SK-N-SH treated with all-trans-retinoic acid at 6 μM for 48 hours (cell line): Measurements from ENCODE around the gene CATSPER3.

Experiments used
- ATAC-seq: fragments of 200-7000 bp; cut with Tn5 transposase; 3 replicates; pipeline ENCODE4 v1.9.1; 2020; ENCODE audit warnings: mild to moderate bottlenecking, moderate library complexity
- ARNTL ChIP-seq: fragments of 450-650 bp; formaldehyde crosslinking; IDR thresholded peaks from 2 replicates; pipeline ENCODE4 v1.5.0; 2020; ENCODE audit warnings: low read depth, mild to moderate bottlenecking, moderate library complexity, borderline replicate concordance
- BACH2 ChIP-seq: fragments of 250-450 bp; sonication (Bioruptor Pico); IDR thresholded peaks from 2 replicates; pipeline ENCODE4 v1.9.0; 2021; ENCODE audit warnings: mild to moderate bottlenecking, borderline replicate concordance
- CSDC2 ChIP-seq: fragments of 250-450 bp; sonication (Bioruptor Pico); IDR thresholded peaks from 2 replicates; pipeline ENCODE4 v1.5.0; 2020; ENCODE audit warnings: mild to moderate bottlenecking, moderate library complexity
- CSRNP3 ChIP-seq: fragments of 250-450 bp; sonication (Bioruptor Pico); IDR thresholded peaks from 2 replicates; pipeline ENCODE4 v1.5.1; 2021; ENCODE audit warnings: mild to moderate bottlenecking, moderate library complexity
- ESRRG ChIP-seq: fragments of 250-450 bp; sonication (Bioruptor Pico); IDR thresholded peaks from 2 replicates; pipeline ENCODE4 v1.6.1; 2021; ENCODE audit warnings: mild to moderate bottlenecking
- GLIS3 ChIP-seq: fragments of 250-450 bp; sonication (Bioruptor Pico); IDR thresholded peaks from 2 replicates; pipeline ENCODE4 v1.5.0; 2020; ENCODE audit warnings: mild to moderate bottlenecking, moderate library complexity
- ISL1 ChIP-seq: fragments of 250-450 bp; sonication (Bioruptor Pico); IDR thresholded peaks from 2 replicates; pipeline ENCODE4 v2.1.2; 2022; ENCODE audit warnings: mild to moderate bottlenecking, moderate library complexity
- OSR1 ChIP-seq: fragments of 250-450 bp; sonication (Bioruptor Pico); IDR thresholded peaks from 2 replicates; pipeline ENCODE4 v1.8.0; 2022; ENCODE audit warnings: moderate library complexity, mild to moderate bottlenecking, inconsistent platforms
- PATZ1 ChIP-seq: fragments of 250-450 bp; sonication (Bioruptor Pico); IDR thresholded peaks from 2 replicates; pipeline ENCODE4 v1.8.0; 2020; ENCODE audit warnings: mild to moderate bottlenecking, moderate library complexity, borderline replicate concordance
- POU6F1 ChIP-seq: fragments of 250-450 bp; sonication (Bioruptor Pico); IDR thresholded peaks from 2 replicates; pipeline ENCODE4 v1.8.0; 2021; ENCODE audit warnings: low read depth, mild to moderate bottlenecking, moderate library complexity, borderline replicate concordance
- PPARA ChIP-seq: fragments of 250-450 bp; sonication (Bioruptor Pico); IDR thresholded peaks from 2 replicates; pipeline ENCODE4 v1.5.0; 2020; ENCODE audit warnings: mild to moderate bottlenecking, borderline replicate concordance
- RARB ChIP-seq: fragments of 250-450 bp; sonication (Bioruptor Pico); IDR thresholded peaks from 2 replicates; pipeline ENCODE4 v1.8.0; 2021; ENCODE audit warnings: mild to moderate bottlenecking, moderate library complexity
- SNAI2 ChIP-seq: fragments of 250-450 bp; sonication (Bioruptor Pico); IDR thresholded peaks from 2 replicates; pipeline ENCODE4 v1.5.0; 2020; ENCODE audit warnings: mild to moderate bottlenecking, moderate library complexity
- TCF4 ChIP-seq: fragments of 250-450 bp; sonication (Bioruptor Pico); IDR thresholded peaks from 2 replicates; pipeline ENCODE4 v1.8.0; 2021; ENCODE audit warnings: mild to moderate bottlenecking, moderate library complexity, borderline replicate concordance
- TOX ChIP-seq: fragments of 250-450 bp; sonication (Bioruptor Pico); IDR thresholded peaks from 2 replicates; pipeline ENCODE4 v1.8.0; 2021; ENCODE audit warnings: mild to moderate bottlenecking, moderate library complexity, borderline replicate concordance
- TSHZ2 ChIP-seq: fragments of 250-450 bp; sonication (Bioruptor Pico); IDR thresholded peaks from 2 replicates; pipeline ENCODE4 v1.5.0; 2020; ENCODE audit warnings: mild to moderate bottlenecking, moderate library complexity
- ZC3H10 ChIP-seq: fragments of 250-450 bp; sonication (Bioruptor Pico); IDR thresholded peaks from 2 replicates; pipeline ENCODE4 v1.5.1; 2021; ENCODE audit warnings: mild to moderate bottlenecking, moderate library complexity
- ZFP3 ChIP-seq: fragments of 250-450 bp; sonication (Bioruptor Pico); IDR thresholded peaks from 2 replicates; pipeline ENCODE4 v1.5.0; 2020; ENCODE audit warnings: mild to moderate bottlenecking, moderate library complexity
- ZFP30 ChIP-seq: fragments of 450-650 bp; formaldehyde crosslinking; IDR thresholded peaks from 2 replicates; pipeline ENCODE4 v1.5.0; 2022; ENCODE audit warnings: mild to moderate bottlenecking, moderate library complexity
- ZNF565 ChIP-seq: fragments of 450-650 bp; formaldehyde crosslinking; conservative IDR thresholded peaks from 2 replicates; pipeline ENCODE4 v1.5.0; 2020; ENCODE audit warnings: low read depth, mild to moderate bottlenecking, moderate library complexity
- ZNF70 ChIP-seq: fragments of 450-650 bp; formaldehyde crosslinking; IDR thresholded peaks from 2 replicates; pipeline ENCODE4 v1.5.0; 2020; ENCODE audit warnings: mild to moderate bottlenecking, moderate library complexity
- ZNF8 ChIP-seq: fragments of 450-650 bp; formaldehyde crosslinking; IDR thresholded peaks from 2 replicates; pipeline ENCODE4 v1.5.0; 2020; ENCODE audit warnings: mild to moderate bottlenecking, moderate library complexity

Gene CATSPER3

GRCh38 chr5:135005076-135005475, 37.4 kb downstream of the CATSPER3 start:
- TF ChIP-seq ZNF565 (CRISPR knock-in tag) (no peak), ZFP3 (CRISPR knock-in tag) (no peak), TCF4 (CRISPR knock-in tag) (no peak), POU6F1 (CRISPR knock-in tag) (no peak), ISL1 (no peak), TSHZ2 (CRISPR knock-in tag) (no peak)
- no peak for ATAC-seq

GRCh38 chr5:135007305-135007704, 39.6 kb downstream of the CATSPER3 start:
- no peak for TF ChIP-seq RARB
- no peak for TF ChIP-seq ZNF70 (CRISPR knock-in tag)
- TF ChIP-seq CSRNP3: no peak
- no peak for TF ChIP-seq ISL1
- TF ChIP-seq ARNTL (CRISPR knock-in tag): no peak
- no peak for TF ChIP-seq OSR1
- TF ChIP-seq PPARA (CRISPR knock-in tag): no peak
- TF ChIP-seq GLIS3 (CRISPR knock-in tag): no peak
- no peak for TF ChIP-seq SNAI2 (CRISPR knock-in tag)
- no peak for TF ChIP-seq CSDC2 (CRISPR knock-in tag)
- no peak for TF ChIP-seq TSHZ2 (CRISPR knock-in tag)
- no peak for TF ChIP-seq TOX
- no peak for TF ChIP-seq ZFP30 (CRISPR knock-in tag)
- no peak for TF ChIP-seq BACH2 (CRISPR knock-in tag)
- TF ChIP-seq PATZ1 (CRISPR knock-in tag): no peak
- no peak for TF ChIP-seq ESRRG (CRISPR knock-in tag)
- ATAC-seq: no peak

- no peak for ATAC-seq
- TF ChIP-seq TSHZ2 (CRISPR knock-in tag) (no peak), ZNF8 (CRISPR knock-in tag) (no peak), GLIS3 (CRISPR knock-in tag) (no peak), ZC3H10 (no peak), SNAI2 (CRISPR knock-in tag) (no peak), CSDC2 (CRISPR knock-in tag) (no peak), TOX (no peak), CSRNP3 (no peak)
Observed at GRCh38 chr5:135007749-135008363, 40.1 kb downstream of the CATSPER3 start.
